Erythroblast (primary cell): ENCODE results near the gene CUBN.

ENCODE experiments used
- GATA1 ChIP-seq: IDR thresholded peaks from 2 replicates; pipeline ENCODE4 v1.6.1; 2011; ENCODE audit warnings: low read depth, mild to moderate bottlenecking, control low read depth, low read length, moderate library complexity
- POLR2A ChIP-seq: IDR thresholded peaks from 2 replicates; pipeline ENCODE4 v1.6.1; 2011; ENCODE audit warnings: mild to moderate bottlenecking, low read length

GRCh38 chr10:17031637-17032635, 97.7 kb downstream of the CUBN start:
- TF ChIP-seq POLR2A: no peak
- TF ChIP-seq GATA1: no peak
